GM12878 (cell line): ENCODE measurements around the gene SLC50A1. TPM values are rescaled to one million over a fixed set of nuclear protein-coding genes. Genes with fewer than 3 reads are reported as not detected.

ENCODE experiments used
- BHLHE40 ChIP-seq, 2 experiments: fragments of 450-650 bp in 1 of 2; IDR thresholded peaks; 2 replicates each; pipeline ENCODE4 v1.6.1; 2011 to 2017; ENCODE audit warnings: low read depth in 2 of 2, borderline replicate concordance in 1 of 2, improper control_type of control experiment in 1 of 2, low read length in 1 of 2, mild to moderate bottlenecking in 1 of 2
- CHD2 ChIP-seq: IDR thresholded peaks from 2 replicates; pipeline ENCODE4 v1.6.1; 2011; ENCODE audit warnings: low read depth, low read length, improper control_type of control experiment, borderline replicate concordance
- EP300 ChIP-seq, 2 experiments: fragments of 150-350 bp in 1 of 2; IDR thresholded peaks; 2 replicates each; pipeline ENCODE4 v1.6.1; 2011 to 2012; ENCODE audit warnings: low read depth in 2 of 2, low read length in 2 of 2, borderline replicate concordance in 1 of 2, improper control_type of control experiment in 1 of 2, inconsistent platforms in 1 of 2; ENCODE audit not compliant: control insufficient read depth in 1 of 2
- FOS ChIP-seq: IDR thresholded peaks from 3 replicates; pipeline ENCODE4 v1.6.1; 2011; ENCODE audit warnings: borderline replicate concordance; ENCODE audit not compliant: insufficient read length; ENCODE audit errors: extremely low read depth
- FOXK2 ChIP-seq: fragments of 450-650 bp; IDR thresholded peaks from 2 replicates; pipeline ENCODE4 v1.6.1; 2017; ENCODE audit warnings: mild to moderate bottlenecking, moderate library complexity
- GABPA ChIP-seq: IDR thresholded peaks from 2 replicates; pipeline ENCODE4 v1.6.1; 2014; ENCODE audit warnings: antibody characterized with exemption, low read depth, mild to moderate bottlenecking, inconsistent platforms
- HCFC1 ChIP-seq: fragments of 150-350 bp; IDR thresholded peaks from 2 replicates; pipeline ENCODE4 v1.6.1; 2014; ENCODE audit warnings: low read length
- MEF2B ChIP-seq: fragments of 450-650 bp; IDR thresholded peaks from 2 replicates; pipeline ENCODE4 v1.6.1; 2018; ENCODE audit warnings: mild to moderate bottlenecking, moderate library complexity; ENCODE audit not compliant: partially characterized antibody, poor library complexity, severe bottlenecking
- MTA3 ChIP-seq: IDR thresholded peaks from 2 replicates; pipeline ENCODE4 v1.6.1; 2012; ENCODE audit warnings: low read length, inconsistent platforms, borderline replicate concordance
- MYC ChIP-seq: IDR thresholded peaks from 2 replicates; pipeline ENCODE4 v1.6.1; 2011; ENCODE audit warnings: mild to moderate bottlenecking, low read length, moderate library complexity, inconsistent platforms; ENCODE audit not compliant: insufficient read depth, insufficient replicate concordance, insufficient read length, severe bottlenecking
- NR2C1 ChIP-seq: fragments of 450-650 bp; IDR thresholded peaks from 2 replicates; pipeline ENCODE4 v1.6.1; 2017; ENCODE audit warnings: antibody characterized with exemption, mild to moderate bottlenecking, moderate library complexity
- NR2C2 ChIP-seq: IDR thresholded peaks from 2 replicates; pipeline ENCODE4 v1.6.1; 2011; ENCODE audit warnings: borderline replicate concordance, low read depth; ENCODE audit not compliant: control insufficient read depth, insufficient read length
- PML ChIP-seq: IDR thresholded peaks from 2 replicates; pipeline ENCODE4 v1.6.1; 2012; ENCODE audit warnings: low read length, inconsistent platforms
- RELA ChIP-seq: fragments of 450-650 bp; IDR thresholded peaks from 2 replicates; pipeline ENCODE4 v1.8.0; 2014; ENCODE audit warnings: borderline replicate concordance; ENCODE audit not compliant: partially characterized antibody
- SMC3 ChIP-seq: IDR thresholded peaks from 2 replicates; pipeline ENCODE4 v1.6.1; 2011; ENCODE audit warnings: low read length, improper control_type of control experiment, borderline replicate concordance
- SREBF1 ChIP-seq: IDR thresholded peaks from 2 replicates; pipeline ENCODE4 v1.6.1; 2012; ENCODE audit warnings: mild to moderate bottlenecking, low read length
- SRF ChIP-seq, 2 experiments: IDR thresholded peaks; 2 replicates each; pipeline ENCODE4 v1.6.1; 2011; ENCODE audit warnings: low read depth in 2 of 2, low read length in 2 of 2, mild to moderate bottlenecking in 1 of 2, moderate library complexity in 1 of 2
- TARDBP ChIP-seq: IDR thresholded peaks from 2 replicates; pipeline ENCODE4 v1.6.1; 2016; ENCODE audit warnings: borderline replicate concordance
- TBL1XR1 ChIP-seq: IDR thresholded peaks from 2 replicates; pipeline ENCODE4 v1.6.1; 2012; ENCODE audit warnings: low read depth, low read length, improper control_type of control experiment
- ZNF217 ChIP-seq: fragments of 450-650 bp; IDR thresholded peaks from 2 replicates; pipeline ENCODE4 v1.6.1; 2017; ENCODE audit warnings: antibody characterized with exemption, mild to moderate bottlenecking
- ZNF274 ChIP-seq: IDR thresholded peaks from one replicate; pipeline ENCODE4 v1.8.0; 2011; ENCODE audit not compliant: insufficient read length, insufficient read depth
- polyA plus RNA-seq, 11 experiments: library from polyadenylated mRNA; depleted of rRNA in 4 of 11; unstranded in 6 of 11; stranded (reverse) in 5 of 11; fragments of >200 nt; fragmentation: Nextera tagmentation in 4 of 11; fragmentation: Illumina TruSeq in 1 of 11; extraction: Ambion mirVana in 4 of 11; extraction: Trizol in 1 of 11; gene quantifications; 1 replicate in 1 of 11; 2 replicates in 10 of 11; pipeline versions ENCODE4 v1.2.1 to v1.2.3, GENCODE V29; 2011 to 2016; ENCODE audit warnings: inconsistent platforms in 2 of 11, missing spikeins in 2 of 11, low read depth in 1 of 11
- total RNA-seq, 4 experiments: library from RNA; depleted of rRNA in 3 of 4; stranded (reverse); fragments of >200 nt in 3 of 4; fragmentation: Illumina TruSeq in 1 of 4; extraction: Trizol in 1 of 4; gene quantifications; 2 replicates each; pipeline versions ENCODE4 v1.2.1 to v1.2.3, GENCODE V29; 2013 to 2021
- TF ChIP-seq, protein P1 (sequence below): fragments of 450-650 bp; IDR thresholded peaks from 2 replicates; pipeline ENCODE4 v1.6.1; 2016; ENCODE audit warnings: mild to moderate bottlenecking
- TF ChIP-seq, protein P2 (sequence below): fragments of 450-650 bp; IDR thresholded peaks from 2 replicates; pipeline ENCODE4 v1.6.1; 2016; ENCODE audit warnings: mild to moderate bottlenecking
- TF ChIP-seq, protein P3 (sequence below): IDR thresholded peaks from 2 replicates; pipeline ENCODE4 v1.6.1; 2012; ENCODE audit warnings: low read length, inconsistent platforms

Gene SLC50A1
- total and polyA plus RNA-seq, 10 of the 15 experiments (the other 5 are each of a cell fraction or from before 2014, with no cell fraction given): 32.5 to 85.6 (median 54.0) TPM

DNA sequence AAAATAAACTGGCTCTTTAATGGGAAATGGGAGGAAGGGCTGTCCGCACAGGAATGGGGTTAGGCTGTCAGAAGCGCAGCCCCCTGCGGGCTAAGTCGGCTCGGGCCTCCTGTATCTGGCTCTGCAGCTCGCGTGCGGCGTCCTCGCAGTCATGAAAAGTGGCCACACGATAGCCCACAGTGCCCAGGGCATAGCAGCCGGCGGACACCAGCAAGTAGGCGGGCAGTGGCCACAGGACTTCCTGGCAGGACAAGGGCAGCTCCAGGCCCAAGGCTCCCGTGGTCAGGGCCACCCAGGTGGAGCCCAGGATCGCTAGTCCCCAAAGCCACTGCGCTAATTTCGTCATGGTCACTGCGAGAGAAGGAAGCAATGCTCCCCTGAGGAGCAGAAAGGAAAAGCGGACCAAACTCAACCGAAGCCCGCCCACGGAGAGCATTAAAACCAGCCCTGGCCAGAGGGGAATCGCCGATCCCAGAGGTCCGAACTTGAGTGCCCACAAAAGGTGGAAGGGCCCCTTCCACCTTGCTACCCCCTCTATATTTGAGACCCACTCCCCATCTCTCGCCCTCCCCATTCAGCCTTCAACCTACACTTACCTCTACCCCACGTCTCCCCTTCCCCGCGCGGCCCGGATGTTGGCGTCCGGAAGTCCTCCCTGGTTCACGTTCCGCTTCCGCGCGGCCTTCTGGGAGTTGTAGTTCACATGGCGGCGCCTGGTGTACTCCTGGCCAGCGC is 4.4 kb downstream of the SLC50A1 start, which contains the start of gene DPM3 (continued):
- TF ChIP-seq SRF (IDR thresholded peaks at IDR 0.05; ENCODE audit: low read depth in 2 of 2, low read length in 2 of 2) (peak in 1 of 2 experiments; percentile 80; a peak in 2 of 4 replicates), FOS (no peak), BHLHE40 (IDR thresholded peaks at IDR 0.05; ENCODE audit: borderline replicate concordance in 1 of 2, low read depth in 2 of 2, low read length in 1 of 2) (peak; percentile 56 to 68; a peak in 2 of 4 replicates), NR2C1 (peak; percentile 87), TBL1XR1 (no peak), MTA3 (no peak), PML (peak; percentile 70; the same call in 1 of the 2 replicates), NR2C2 (no peak), ZNF217 (no peak), SREBF1 (peak; percentile 68), CHD2 (peak; percentile 61; the same call in 1 of the 2 replicates), SMC3 (no peak), HCFC1 (peak; percentile 97), FOXK2 (no peak), ZNF274 (no peak), GABPA (peak; percentile 100), MEF2B (no peak), EP300 (IDR thresholded peaks at IDR 0.05; ENCODE audit: borderline replicate concordance in 1 of 2, control insufficient read depth in 1 of 2, low read depth in 2 of 2, low read length in 2 of 2) (no peak), RELA (peak; percentile 9), MYC (no peak), TARDBP (peak; percentile 93)
- TF ChIP-seq, protein P1, sequence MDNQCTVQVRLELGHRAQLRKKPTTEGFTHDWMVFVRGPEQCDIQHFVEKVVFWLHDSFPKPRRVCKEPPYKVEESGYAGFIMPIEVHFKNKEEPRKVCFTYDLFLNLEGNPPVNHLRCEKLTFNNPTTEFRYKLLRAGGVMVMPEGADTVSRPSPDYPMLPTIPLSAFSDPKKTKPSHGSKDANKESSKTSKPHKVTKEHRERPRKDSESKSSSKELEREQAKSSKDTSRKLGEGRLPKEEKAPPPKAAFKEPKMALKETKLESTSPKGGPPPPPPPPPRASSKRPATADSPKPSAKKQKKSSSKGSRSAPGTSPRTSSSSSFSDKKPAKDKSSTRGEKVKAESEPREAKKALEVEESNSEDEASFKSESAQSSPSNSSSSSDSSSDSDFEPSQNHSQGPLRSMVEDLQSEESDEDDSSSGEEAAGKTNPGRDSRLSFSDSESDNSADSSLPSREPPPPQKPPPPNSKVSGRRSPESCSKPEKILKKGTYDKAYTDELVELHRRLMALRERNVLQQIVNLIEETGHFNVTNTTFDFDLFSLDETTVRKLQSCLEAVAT: 0 out of 2 replicates have a peak, but pooled peaks have one; percentile 57
- TF ChIP-seq, protein P2, sequence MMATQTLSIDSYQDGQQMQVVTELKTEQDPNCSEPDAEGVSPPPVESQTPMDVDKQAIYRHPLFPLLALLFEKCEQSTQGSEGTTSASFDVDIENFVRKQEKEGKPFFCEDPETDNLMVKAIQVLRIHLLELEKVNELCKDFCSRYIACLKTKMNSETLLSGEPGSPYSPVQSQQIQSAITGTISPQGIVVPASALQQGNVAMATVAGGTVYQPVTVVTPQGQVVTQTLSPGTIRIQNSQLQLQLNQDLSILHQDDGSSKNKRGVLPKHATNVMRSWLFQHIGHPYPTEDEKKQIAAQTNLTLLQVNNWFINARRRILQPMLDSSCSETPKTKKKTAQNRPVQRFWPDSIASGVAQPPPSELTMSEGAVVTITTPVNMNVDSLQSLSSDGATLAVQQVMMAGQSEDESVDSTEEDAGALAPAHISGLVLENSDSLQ: peak; percentile 73
- TF ChIP-seq, protein P3, sequence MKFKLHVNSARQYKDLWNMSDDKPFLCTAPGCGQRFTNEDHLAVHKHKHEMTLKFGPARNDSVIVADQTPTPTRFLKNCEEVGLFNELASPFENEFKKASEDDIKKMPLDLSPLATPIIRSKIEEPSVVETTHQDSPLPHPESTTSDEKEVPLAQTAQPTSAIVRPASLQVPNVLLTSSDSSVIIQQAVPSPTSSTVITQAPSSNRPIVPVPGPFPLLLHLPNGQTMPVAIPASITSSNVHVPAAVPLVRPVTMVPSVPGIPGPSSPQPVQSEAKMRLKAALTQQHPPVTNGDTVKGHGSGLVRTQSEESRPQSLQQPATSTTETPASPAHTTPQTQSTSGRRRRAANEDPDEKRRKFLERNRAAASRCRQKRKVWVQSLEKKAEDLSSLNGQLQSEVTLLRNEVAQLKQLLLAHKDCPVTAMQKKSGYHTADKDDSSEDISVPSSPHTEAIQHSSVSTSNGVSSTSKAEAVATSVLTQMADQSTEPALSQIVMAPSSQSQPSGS: no peak
